Keratinocyte (primary cell): ENCODE measurements around the gene DNAJC18.

ENCODE experiments used
- EZH2 ChIP-seq: IDR thresholded peaks from one replicate; pipeline ENCODE4 v1.6.1; 2012; ENCODE audit warnings: inconsistent platforms, mild to moderate bottlenecking, low read length, moderate library complexity
- TF ChIP-seq, protein P1 (sequence below), 3 experiments: IDR thresholded peaks in 1 of 3; conservative IDR thresholded peaks in 1 of 3; optimal IDR thresholded peaks in 1 of 3; 2 replicates in 2 of 3; 3 replicates in 1 of 3; pipeline versions ENCODE3 to v1.5.1; 2011; ENCODE audit warnings: low read length in 3 of 3, mild to moderate bottlenecking in 3 of 3, moderate library complexity in 2 of 3, control low read depth in 1 of 3, inconsistent platforms in 1 of 3; ENCODE audit not compliant: insufficient read depth in 2 of 3; ENCODE audit errors: extremely low read depth in 1 of 3

DNA sequence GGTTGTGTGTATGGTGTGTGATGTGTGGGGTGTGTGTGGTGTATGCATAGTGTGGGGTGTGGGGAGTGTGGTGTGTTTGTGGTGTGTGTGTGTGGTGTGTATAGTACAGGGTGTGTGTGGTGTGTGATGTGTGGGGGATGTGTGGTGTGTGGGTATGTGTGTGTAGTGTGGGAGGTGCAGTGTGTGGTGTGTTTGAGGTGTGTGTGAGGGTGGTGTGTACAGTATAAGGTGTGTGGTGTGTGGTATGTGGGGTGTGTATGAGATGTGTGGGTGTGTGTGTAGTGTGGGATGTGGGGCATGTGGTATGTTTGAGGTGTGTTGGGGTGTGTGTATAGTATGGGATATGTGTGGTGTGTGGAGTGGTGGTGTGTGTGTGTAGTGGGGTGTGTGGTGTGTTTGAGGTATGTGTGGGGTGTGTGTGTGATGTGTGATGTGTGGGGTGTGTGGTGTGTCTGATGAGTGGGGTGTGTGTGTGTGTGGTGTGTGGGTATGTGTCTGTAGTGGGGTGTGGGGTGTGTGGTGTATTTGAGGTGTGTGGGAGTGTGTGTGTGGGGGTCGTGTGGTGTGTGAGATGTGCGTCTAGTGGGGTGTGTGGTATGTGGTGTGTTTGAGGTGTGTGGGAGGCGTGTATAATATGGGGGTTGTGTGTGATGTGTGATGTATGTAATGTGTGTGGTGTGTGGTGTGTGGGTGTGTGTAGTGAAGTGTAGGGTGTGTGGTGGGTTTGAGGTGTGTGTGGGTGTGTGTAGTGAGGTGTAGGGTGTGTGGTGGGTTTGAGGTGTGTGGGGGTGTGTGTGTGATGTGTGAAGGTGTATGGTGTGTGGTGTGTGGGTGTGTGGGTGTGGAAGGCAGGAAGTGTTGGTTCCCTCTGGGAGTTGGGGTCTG lies 14.6 kb upstream of the DNAJC18 start:
- no peak for TF ChIP-seq EZH2
- TF ChIP-seq, protein P1, sequence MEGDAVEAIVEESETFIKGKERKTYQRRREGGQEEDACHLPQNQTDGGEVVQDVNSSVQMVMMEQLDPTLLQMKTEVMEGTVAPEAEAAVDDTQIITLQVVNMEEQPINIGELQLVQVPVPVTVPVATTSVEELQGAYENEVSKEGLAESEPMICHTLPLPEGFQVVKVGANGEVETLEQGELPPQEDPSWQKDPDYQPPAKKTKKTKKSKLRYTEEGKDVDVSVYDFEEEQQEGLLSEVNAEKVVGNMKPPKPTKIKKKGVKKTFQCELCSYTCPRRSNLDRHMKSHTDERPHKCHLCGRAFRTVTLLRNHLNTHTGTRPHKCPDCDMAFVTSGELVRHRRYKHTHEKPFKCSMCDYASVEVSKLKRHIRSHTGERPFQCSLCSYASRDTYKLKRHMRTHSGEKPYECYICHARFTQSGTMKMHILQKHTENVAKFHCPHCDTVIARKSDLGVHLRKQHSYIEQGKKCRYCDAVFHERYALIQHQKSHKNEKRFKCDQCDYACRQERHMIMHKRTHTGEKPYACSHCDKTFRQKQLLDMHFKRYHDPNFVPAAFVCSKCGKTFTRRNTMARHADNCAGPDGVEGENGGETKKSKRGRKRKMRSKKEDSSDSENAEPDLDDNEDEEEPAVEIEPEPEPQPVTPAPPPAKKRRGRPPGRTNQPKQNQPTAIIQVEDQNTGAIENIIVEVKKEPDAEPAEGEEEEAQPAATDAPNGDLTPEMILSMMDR (optimal IDR thresholded peaks at IDR 0.05 in 1 of 3, IDR thresholded peaks at IDR 0.05 in 1 of 3, conservative IDR thresholded peaks at IDR 0.05 in 1 of 3; ENCODE audit: extremely low read depth in 1 of 3, insufficient read depth in 2 of 3, low read length in 3 of 3) = no peak
